H1 (cell line): ENCODE data around the gene COPS9. TPM values are rescaled to one million over a fixed set of nuclear protein-coding genes. Genes with fewer than 3 reads are reported as not detected.

Experiments used
- BACH1 ChIP-seq: IDR thresholded peaks from 2 replicates; pipeline ENCODE4 v1.6.1; 2012; ENCODE audit warnings: low read length, improper control_type of control experiment
- CHD1 ChIP-seq: IDR thresholded peaks from 2 replicates; pipeline ENCODE4 v1.6.1; 2012; ENCODE audit warnings: low read depth, low read length, improper control_type of control experiment
- CTCF ChIP-seq, 3 experiments: IDR thresholded peaks; 1 replicate in 2 of 3; 2 replicates in 1 of 3; pipeline versions ENCODE4 v1.5.1 to v1.6.1; 2011; ENCODE audit warnings: low read length in 3 of 3, mild to moderate bottlenecking in 3 of 3, inconsistent platforms in 2 of 3, low read depth in 1 of 3, moderate library complexity in 1 of 3; ENCODE audit not compliant: insufficient read depth in 1 of 3; ENCODE audit errors: control extremely low read depth in 1 of 3
- EP300 ChIP-seq, 2 experiments: IDR thresholded peaks; 1 replicate in 1 of 2; 2 replicates in 1 of 2; pipeline ENCODE4 v1.6.1; 2011 to 2012; ENCODE audit warnings: low read depth in 2 of 2, low read length in 2 of 2, mild to moderate bottlenecking in 2 of 2, borderline replicate concordance in 1 of 2, inconsistent platforms in 1 of 2, moderate library complexity in 1 of 2
- PHF8 ChIP-seq: fragments of 200-600 bp; sonication (generic); conservative IDR thresholded peaks from 2 replicates; pipeline ENCODE4 v1.7.1; 2012; ENCODE audit warnings: low read depth, mild to moderate bottlenecking, inconsistent platforms, low read length, moderate library complexity
- RXRA ChIP-seq: IDR thresholded peaks from 2 replicates; pipeline ENCODE4 v1.6.1; 2011; ENCODE audit warnings: low read depth, mild to moderate bottlenecking, low read length, moderate library complexity; ENCODE audit not compliant: insufficient read depth
- SP2 ChIP-seq: IDR thresholded peaks from 2 replicates; pipeline ENCODE4 v1.6.1; 2012; ENCODE audit warnings: mild to moderate bottlenecking, low read length, inconsistent platforms
- TCF12 ChIP-seq: IDR thresholded peaks from 2 replicates; pipeline ENCODE4 v1.6.1; 2011; ENCODE audit warnings: low read depth, mild to moderate bottlenecking, low read length
- polyA plus RNA-seq, 7 experiments: library from polyadenylated mRNA; depleted of rRNA in 3 of 7; stranded (reverse) in 5 of 7; unstranded in 2 of 7; fragments of >200 nt in 5 of 7; fragments of 200-250 nt in 2 of 7; gene quantifications; 1 replicate in 5 of 7; 2 replicates in 1 of 7; 4 replicates in 1 of 7; pipeline versions ENCODE4 v1.2.1 to v1.2.3, GENCODE V29; 2011 to 2013; ENCODE audit warnings: missing spikeins in 2 of 7, mixed read lengths in 2 of 7
- total RNA-seq: library from RNA; stranded (reverse); fragmentation: NEBNext Ultra II Directional; extraction: Animal tissue kit (Norgen Biotek cat#: 25700); gene quantifications from 2 replicates; pipeline ENCODE4 v1.2.1, GENCODE V29; 2021

Gene COPS9
- total and polyA plus RNA-seq, 2 of the 8 experiments (the other 6 are each of a cell fraction or from before 2014, with no cell fraction given) = 154 to 234 TPM

DNA sequence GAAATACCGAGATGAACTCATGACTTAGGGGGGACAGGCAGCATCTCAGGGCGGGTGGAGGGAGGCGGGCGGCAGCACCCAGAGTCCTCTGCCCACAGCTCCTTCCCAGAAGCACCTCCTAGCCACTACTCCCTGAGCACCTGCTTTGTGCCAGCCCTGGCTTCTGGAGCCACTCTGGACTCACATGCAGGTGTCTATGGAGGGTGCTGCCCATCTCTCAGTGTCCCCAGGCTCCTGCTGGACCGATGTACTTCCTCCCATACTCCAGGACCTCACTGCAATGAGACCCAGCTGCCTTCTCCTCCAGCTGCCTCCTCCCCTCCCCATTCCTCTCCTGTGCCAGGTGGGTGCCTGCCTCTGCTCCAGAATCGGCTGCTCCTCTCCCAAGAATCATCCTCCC lies 26.4 kb upstream of the COPS9 start (continued):
- TF ChIP-seq CTCF (IDR thresholded peaks at IDR 0.05; ENCODE audit: control extremely low read depth in 1 of 3, insufficient read depth in 1 of 3, low read depth in 1 of 3, low read length in 3 of 3) = no peak
- TF ChIP-seq BACH1 = no peak
- no peak for TF ChIP-seq CHD1
- TF ChIP-seq PHF8 = no peak
- TF ChIP-seq RXRA = no peak
- no peak for TF ChIP-seq SP2
- no peak for TF ChIP-seq TCF12
- TF ChIP-seq EP300 (IDR thresholded peaks at IDR 0.05; ENCODE audit: borderline replicate concordance in 1 of 2, low read depth in 2 of 2, low read length in 2 of 2) = no peak
